BLaER1 (cell line): ENCODE measurements around the gene DENND2C.

Source experiments
- H3K27ac ChIP-seq: shearing (Covaris generic); formaldehyde crosslinking; 2 replicates; pipeline ENCODE4 v1.8.1; 2022
- H3K27me3 ChIP-seq: shearing (Covaris generic); formaldehyde crosslinking; 2 replicates; pipeline ENCODE4 v1.8.1; 2022
- H3K36me3 ChIP-seq: shearing (Covaris generic); formaldehyde crosslinking; 2 replicates; pipeline ENCODE4 v1.8.1; 2022
- H3K4me1 ChIP-seq: shearing (Covaris generic); formaldehyde crosslinking; 2 replicates; pipeline ENCODE4 v1.8.1; 2022
- H3K4me2 ChIP-seq: shearing (Covaris generic); formaldehyde crosslinking; 2 replicates; pipeline ENCODE4 v1.8.1; 2022
- H3K4me3 ChIP-seq: shearing (Covaris generic); formaldehyde crosslinking; 2 replicates; pipeline ENCODE4 v1.8.1; 2022
- H3K9ac ChIP-seq: shearing (Covaris generic); formaldehyde crosslinking; 2 replicates; pipeline ENCODE4 v1.8.1; 2022
- H3K9me3 ChIP-seq: shearing (Covaris generic); formaldehyde crosslinking; 2 replicates; pipeline ENCODE4 v1.8.1; 2022
- H4K20me1 ChIP-seq: shearing (Covaris generic); formaldehyde crosslinking; 2 replicates; pipeline ENCODE4 v1.8.1; 2022
- Cebpa-rat ChIP-seq: shearing (Covaris generic); IDR thresholded peaks from 2 replicates; pipeline ENCODE4 v1.8.1; 2022

DENND2C gene

GRCh38 chr1:114535401-114535800, 134.4 kb downstream of the DENND2C start:
- H3K9ac ChIP-seq: no peak overlapping the region
- H3K27me3 ChIP-seq: no peaks in the 10 kb centered on the region

More at GRCh38 chr1:114535401-114535800, 134.4 kb downstream of the DENND2C start:
- H3K4me2 ChIP-seq: no peak overlapping the region
- H4K20me1 ChIP-seq: no peaks in the 10 kb centered on the region
- H3K4me1 ChIP-seq: peaks cover 14% of the 10 kb centered on the region
- H3K9me3 ChIP-seq: peaks cover 12% of the 10 kb centered on the region; the same call in 1 of the 2 replicates
- no peak overlapping the region for H3K4me3 ChIP-seq
- no peak for TF ChIP-seq Cebpa-rat
- H3K27ac ChIP-seq: no peak overlapping the region
- no peaks in the 10 kb centered on the region for H3K36me3 ChIP-seq
